GM19035 (cell line): Measurements from ENCODE around the gene KCNJ10.
"Not testable (repeated sequence)": the region's sequence is repeated elsewhere in the genome, so short reads cannot be mapped to it uniquely, and the experiment has no call there.

Experiments
- ATAC-seq: cut with Tn5 transposase; IDR thresholded peaks from one replicate; pipeline ENCODE4 v1.9.1; 2021; ENCODE audit not compliant: unreplicated experiment

KCNJ10 gene

DNA sequence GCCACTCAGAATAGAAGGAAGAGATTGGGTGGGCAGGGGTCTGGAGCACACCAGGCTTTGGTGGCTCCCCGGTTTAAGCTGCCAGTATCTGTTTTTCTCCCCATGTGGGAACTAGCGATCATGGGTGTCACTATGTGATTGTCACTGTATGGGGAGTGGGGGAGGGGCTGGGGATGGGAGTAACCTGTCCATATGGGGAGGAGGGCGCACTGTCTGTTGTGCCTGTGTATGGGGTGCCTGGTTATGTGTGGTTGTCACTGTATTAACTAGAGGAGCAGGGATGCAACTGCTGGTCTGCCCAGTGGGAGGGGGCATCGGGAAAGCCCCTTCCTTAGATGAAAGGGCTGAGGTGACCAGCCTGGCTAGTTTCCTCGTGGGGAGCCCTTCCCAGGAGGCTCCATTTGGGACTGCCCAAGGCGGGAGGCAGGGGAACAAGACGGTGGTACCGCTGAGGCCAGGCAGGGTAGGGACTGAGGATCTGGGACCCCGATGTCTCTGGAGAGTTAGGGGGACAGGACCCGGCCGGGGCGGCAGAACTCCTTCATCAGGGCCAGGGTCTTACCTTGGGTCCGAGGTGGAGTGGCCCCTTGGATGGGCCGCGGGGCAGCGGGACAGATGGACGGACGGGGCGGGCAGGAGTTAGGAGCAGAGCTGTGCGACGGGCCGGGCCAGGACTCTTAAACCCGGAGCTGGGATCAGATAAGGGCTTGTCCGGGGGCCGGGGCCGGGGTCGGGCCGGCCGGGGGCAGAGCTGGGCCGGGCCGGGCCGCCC, at the start of gene KCNJ10:
Gene KCNJ10, minus strand, starts transcription at position 701 of the 772 bp plus-strand sequence. CDS start 27,628 bp downstream, outside the sequence.
- ATAC-seq, result no peak

DNA sequence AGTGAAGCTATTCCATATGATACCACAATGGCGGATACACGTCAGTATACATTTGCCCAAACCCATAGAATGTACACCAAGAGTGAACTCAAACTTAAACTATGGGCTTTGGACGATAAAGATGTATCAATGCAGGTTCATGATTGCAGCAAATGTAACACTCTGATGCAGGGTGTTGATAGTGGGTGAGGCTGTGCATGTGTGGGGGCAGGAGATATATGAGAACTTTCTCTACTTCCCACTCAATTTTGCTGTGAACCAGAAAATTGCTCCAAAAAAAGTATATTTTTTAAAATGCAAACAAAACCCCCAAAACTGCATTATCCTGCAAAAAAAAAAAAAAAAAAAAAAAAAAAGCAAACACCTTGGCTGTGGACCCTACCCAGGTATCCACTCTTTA, 49.0 kb upstream of the KCNJ10 start:
- no peak for ATAC-seq

DNA sequence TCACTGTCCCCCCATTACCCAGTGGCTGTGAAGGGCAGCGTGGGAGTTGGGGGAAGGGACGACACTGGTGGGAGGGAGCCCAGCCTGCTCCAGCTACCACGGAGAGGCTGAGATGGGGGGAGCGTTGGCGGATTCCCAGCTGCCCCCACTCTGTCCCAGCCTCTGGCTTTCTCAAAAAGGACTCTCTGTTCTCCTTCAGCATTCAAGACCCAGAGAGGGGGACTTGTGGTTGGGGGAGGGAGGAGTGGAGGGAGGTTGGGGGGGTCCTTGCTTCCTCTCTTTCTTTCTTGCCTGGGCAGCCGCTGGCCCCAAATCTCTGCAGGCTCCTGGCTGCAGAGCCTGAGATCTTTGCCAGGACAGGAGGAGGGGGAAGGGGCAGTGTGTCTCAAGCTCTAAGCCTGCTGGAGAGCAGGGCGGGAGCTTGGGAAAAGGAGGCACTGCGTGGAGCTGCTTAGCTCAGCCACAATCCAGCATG, 47.8 kb upstream of the KCNJ10 start:
- no peak for ATAC-seq

DNA sequence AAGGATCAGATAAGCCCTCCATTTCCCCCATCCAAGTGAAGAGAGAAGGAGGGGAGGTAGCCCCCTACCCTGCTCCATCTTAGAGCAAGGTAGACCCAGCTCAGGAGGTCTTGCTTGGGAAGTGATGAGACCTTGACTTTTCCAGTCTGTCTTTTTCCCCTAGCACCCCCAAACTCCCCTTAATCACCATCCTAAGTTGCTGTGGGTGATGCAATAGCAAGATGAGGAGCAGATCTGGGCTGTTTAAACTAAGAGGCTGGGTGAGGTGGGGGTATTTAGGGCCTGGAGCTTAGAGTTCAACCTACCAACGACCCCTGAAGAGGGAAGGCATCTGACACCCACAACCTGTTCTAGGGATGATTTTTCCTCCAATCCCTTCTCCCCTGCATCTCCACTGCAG, 47.3 kb upstream of the KCNJ10 start:
- no peak for ATAC-seq

DNA sequence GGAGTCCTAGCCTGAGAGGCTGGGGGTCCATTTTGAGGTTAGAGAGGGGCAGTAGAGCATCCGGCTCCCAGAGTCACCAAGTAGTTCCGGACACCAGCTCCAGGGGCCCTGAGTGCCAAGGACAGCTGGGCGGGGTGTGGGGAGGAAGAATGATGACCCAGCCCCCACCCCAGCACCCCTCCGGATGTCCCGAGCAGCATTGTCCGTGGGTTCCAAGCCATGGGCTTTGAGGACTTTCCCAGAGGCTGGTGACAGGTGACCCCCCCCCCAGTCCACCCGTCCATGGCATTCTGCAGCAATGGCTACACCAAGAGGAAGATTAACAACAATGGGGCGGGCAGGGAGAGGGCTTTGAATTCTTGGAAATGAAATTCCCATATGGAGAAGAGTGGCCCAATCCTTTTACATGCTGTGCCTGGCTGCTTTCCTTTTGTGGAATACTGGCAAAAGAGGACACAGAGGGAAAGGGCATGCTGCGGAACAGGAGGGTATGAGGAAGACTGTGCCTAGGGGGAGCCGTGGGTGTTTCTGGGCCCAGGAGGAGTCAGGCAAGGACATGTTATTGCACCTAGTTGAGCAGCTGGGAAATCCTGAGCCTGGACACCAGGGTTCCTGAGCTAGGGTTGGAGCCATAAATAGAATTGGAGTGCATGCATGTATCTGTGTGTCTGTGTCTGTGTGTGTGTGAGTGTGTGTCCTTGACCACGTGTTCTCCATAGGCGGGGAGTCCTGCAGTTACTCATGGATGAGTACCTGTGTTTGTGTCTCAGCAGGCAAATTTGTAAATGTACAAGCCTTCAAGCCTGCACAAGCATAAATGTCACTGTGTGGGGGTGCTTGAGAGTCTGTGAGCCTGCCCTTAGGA, 46.6 kb upstream of the KCNJ10 start:
- no peak for ATAC-seq

DNA sequence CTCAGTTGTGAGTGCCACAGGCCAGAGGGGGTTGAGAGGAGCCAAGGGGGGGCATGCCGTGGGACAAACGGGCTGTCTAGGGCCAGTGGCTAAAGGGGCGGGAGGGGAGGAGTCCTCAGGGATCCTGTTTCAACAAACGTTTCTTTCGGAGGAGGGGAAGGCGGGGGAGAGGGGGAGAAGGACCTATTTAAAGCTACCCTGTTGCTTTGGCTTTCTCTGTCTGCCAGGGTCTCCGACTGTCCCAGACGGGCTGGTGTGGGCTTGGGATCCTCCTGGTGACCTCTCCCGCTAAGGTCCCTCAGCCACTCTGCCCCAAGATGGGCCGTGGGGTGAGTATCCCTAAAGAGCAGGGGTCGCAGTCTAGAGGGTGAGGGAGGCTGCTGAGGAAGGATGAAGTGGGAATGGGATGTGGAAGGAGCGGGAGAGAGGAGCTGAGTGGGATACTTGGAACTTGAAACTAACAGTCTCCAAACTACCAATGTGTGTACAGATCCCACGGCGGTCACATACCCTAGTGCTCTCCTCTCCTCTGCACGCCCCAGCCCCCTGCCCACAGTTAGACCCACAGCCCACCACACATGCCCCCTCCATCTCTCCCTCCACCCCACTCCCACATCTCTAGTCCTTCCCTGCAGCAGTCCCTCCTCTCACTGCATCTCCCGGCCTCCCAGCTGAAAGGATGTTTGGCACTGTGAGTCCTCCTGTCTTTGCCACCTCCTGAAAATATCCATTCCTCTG, 45.8 kb upstream of the KCNJ10 start, which contains the start of gene ATP1A2:
Gene ATP1A2, plus strand, starts transcription at position 215 of the 738 bp plus-strand sequence. Its CDS starts 103 bp downstream, at position 318.
- ATAC-seq, result no peak

DNA sequence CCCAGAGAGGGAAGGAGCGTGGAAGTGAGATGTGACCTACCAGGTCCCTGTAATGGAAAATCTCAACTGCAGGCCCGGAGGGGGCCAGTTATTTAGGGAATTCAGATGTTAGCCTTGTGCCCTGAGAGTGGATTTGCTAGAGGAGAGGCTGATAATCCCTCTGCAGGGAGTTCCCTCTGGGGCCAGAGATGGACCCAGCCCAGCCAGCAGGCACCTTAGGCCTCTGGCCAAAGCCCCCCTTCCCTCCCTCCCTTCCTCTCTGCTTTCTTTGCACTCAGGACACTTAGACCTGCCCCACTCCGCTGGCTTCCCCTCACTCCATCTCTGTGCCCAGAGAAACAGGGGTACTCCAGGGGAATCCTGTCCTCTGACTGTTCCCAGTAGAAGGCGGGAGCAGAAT, 44.1 kb upstream of the KCNJ10 start:
- no peak for ATAC-seq

DNA sequence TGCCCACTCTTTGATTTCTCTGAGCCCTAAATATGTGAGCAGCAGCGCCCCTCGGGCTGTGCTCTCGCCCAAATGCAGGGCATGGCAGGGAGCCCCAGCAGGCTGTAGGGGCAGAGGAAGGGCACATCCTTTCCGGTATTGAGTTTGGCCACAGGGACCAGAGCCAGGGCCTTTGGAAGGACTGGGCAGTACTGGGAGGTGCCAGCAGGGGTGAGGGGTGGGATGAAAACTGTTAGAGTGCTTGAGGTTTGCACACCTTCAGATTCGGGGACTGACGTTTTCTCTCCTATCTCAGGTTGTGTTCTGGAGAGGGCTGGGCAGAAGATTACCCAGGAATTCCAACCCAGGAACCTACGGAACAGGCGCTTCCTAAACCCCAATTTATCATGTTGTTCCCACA, 43.4 kb upstream of the KCNJ10 start:
- no peak for ATAC-seq

DNA sequence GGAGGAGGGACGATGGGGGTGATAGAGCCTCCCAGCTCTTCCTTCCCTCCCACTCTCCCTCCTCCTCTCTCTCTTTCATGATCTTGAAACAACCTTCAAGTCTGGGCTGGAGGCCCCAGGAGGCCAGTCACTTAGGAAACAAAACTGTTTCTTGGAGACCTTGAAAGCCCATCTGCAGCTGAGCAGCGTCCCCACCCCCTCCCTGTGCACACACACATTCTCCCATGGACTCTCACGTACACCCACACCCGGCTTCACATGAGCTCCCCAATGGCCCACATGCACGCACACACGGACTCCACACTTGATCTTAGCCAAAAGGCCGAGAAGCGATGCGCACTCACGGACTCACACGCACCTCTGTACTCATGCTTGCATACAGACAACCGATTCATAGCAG, 42.4 kb upstream of the KCNJ10 start:
- no peak for ATAC-seq

DNA sequence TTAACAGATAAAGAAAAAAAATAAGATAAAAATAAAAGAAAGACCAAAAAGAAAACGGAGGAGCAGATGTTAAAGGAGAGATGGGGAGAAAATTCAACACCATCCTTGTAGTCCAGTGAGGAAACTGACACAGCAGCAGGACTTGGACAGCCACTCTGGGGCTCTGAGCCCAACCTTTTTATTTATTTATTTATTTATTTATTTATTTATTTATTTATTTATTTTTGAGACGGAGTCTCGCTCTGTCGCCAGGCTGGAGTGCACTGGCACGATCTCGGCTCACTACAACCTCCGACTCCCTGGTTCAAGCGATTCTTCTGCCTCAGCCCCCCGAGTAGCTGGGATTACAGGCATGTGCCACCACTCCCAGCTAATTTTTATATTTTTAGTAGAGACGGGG, 41.5 kb upstream of the KCNJ10 start:
- ATAC-seq, result not testable (repeated sequence)

DNA sequence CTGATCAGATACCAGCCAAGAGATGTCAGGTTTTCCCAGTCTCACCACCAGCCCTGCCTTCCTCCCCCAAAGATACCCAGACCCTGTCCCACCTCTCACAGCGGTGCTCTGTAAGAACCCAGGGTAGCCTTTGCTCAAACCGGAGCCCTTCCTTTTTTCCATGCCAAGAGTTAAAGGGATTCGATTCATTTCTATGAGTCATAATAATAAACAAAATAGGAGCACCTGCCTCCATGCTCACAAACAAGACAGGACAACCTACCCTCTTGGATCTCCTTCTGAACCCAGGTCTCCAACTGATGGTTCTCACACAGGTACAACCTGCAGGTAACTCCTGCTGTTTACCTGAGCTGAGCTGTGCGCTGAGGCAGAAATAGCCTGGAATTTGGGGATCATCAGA, 39.7 kb upstream of the KCNJ10 start:
- no peak for ATAC-seq

DNA sequence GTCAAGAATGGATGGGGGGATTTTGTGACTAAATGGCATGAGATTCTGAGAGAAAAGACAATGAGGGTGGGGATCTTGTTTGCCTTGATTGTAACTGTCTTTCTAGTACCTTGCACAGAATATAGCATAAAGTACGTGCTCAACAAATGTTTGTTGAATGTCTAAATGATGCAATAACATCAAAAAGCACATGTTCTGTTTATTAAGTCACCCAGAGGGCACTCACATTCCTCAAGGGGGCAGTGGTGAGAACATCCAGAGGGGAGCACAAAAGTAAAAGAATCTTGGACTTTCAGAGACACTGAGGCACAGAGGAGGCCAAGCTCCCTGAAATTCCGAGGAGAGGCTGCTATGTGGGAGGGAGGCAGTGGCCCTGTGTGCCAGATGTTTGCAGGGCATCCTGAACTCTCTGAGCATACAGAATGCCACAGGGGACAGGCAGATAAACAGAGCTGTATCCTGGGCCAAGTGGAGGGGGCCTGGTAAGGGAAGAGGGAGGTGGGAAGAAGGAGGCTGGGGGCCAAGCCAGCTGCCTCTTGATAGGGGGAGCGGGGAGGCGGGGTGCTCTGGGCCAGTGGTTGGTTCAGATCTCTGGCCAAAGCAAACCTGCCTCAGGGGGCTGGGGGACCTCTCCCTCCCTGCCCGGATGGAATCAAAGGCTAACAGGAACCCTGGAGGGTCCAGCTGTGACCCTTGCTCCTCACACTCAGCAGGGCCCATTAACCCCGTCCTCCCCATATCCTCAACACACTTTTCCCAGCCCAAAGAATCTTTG, 39.1 kb upstream of the KCNJ10 start:
- no peak for ATAC-seq

DNA sequence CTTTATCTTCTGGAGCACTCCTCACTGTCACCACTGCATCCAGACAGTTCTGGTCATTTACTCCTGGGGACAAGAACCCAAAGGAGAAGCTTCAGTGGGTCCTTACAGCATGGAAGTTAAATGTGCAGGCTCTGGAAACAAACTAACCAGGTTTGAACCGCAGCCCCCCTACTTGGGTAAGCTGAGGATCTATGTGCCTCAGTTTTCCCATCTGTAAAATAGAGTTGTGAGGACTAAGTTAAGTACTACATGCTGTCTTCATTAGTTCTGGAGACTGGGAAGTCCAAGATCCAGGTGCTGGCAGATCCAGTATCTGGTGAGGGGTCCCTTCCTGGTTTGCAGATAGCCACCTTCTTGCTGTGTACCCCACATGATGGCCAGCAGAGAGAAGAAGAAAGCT, 37.6 kb upstream of the KCNJ10 start:
- no peak for ATAC-seq

DNA sequence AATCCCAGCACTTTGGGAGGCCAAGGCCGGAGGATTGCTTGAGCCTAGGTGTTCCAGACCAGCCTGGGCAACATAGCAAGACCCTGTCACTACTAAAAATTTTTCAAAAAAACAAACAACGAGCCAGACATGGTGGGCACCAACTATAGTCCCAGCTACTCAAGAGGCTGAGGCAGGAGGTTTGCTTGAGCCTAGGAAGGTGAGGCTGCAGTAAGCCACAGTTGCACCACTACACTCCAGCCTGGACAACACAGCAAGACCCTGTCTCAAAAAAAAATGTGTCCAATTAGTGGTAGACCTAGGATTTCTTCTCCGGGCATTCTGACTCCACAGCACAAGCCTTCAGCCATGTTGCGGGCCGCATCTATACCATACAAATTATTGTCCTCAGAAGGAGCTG, 35.2 kb upstream of the KCNJ10 start:
- ATAC-seq, result no peak

DNA sequence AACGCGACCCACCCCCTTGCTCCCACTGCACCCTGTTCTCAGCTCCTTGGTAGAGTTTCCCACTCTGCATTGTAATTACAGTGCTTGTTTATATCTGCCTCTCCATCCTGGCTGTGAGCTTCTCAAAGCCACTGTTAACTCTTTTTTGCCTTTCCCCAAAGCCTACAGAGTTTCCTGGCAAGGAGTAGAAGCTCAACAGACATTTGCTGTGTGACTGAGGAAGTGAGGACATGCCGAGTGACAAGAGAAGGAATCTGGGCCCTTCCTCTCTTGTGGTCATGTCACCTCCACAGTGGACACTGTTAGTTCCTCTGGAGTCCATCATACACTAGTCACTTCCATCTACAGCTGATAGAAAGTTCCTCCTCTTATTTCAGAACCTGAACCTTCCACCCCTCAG, 34.5 kb upstream of the KCNJ10 start:
- no peak for ATAC-seq

DNA sequence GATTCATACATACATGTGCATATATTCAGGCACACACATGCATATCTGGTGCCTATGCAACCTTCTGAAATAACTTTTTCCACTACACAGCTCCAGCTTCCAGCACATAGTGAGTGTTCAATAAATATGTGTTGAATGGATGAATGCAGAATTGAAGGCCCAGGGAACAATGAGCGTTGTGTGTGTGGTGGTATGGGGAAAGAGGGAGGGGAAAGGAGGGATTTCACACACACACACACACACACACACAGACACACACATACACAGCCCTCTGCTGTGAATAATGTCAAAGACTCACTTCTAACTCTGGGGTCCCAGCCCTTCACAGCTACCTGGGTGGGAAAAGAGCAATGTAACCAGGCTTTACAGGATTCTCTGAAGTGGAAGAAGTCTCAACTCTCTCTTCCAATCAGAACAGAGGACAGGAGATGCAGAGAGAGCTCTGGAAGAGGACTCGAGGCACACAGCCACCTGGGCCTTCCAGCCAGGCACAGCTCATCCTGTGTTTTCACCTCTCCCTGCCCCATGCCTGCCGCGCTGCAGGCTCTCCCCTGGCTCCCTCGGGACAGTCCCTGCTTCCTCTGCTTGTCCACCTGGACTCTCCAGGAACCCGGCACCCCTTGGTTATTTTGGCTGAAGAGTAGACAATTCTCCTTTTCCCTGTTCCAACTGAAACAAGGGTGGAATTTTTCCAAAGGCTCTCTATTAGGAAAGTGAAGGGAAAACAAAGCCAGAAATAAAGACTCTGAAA, 33.9 kb upstream of the KCNJ10 start:
- ATAC-seq, result no peak

DNA sequence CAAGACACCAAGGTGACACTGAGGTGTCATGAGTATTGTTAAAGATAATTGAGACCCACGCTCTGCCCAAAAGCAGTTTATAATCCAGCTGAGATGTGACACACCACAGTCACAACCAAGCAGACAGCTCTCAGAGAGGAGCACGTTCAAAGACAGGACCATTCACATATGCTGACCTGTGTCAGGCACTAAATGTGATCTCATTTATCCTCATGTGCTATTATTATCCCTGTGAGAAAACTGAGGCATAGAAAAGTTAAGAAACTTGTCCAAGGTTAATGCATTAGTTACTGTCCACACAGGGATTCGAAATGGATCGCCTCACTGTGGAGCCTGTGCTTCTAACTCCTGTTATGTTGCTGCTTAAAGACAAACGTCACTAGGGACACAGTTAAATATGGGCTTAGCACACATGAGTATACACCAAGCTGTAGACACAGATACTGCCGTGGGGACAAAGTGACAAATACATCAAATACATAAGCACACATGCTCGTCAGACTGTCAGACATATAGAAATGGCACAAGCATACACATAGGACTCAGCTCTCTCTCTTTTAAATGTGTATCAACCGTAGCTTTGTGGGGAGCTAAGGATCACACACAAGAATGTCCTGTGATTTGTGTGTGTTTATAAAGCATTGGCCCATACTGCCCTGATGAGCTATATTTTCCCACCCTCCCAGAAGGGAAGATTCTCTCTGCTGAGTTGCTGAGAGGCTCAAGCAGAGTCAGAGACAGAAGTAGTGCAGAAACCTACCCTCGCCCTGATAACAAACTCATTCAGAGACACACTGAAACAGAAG, 32.0 kb upstream of the KCNJ10 start:
- ATAC-seq, result no peak

DNA sequence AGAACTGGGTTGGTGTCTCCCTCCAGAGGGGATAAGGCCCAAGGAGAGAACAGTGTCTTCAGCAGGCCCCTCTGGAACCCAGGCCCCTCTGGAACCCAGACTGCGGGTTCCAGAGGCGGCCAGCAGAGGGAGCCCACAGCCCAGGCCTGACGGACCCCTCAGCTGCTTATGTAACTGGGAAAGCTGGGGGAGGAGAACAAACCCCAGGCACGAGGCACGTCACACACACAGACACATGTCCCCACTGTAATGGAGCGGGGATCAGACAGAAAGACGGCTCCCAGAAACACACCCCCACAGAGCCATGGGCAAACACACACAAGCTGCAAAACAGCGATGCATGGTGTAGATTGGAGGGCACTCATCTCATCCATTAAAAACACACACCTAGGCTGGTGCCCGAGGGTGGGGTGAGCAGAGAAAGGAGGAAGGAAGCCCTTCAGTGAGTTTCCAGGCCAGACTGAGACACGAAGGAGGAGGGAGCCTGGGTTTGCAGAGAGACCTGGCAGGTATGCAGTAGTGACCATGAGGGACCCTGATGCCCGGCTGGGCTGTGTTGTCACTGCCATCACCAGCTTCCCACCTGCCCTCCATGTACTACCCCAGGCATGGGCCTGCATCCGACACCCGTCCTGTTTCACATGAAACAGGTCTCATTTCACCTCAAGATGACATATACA, 31.2 kb upstream of the KCNJ10 start:
- ATAC-seq, result peak; percentile 32
